Small intestine (tissue), 7 donors: ENCODE data around the gene SDC4. TPM values are rescaled to one million over a fixed set of nuclear protein-coding genes. Genes with fewer than 3 reads are reported as not detected.

Source experiments
- DNase-seq, 2 donors: peaks; one replicate each; pipeline versions ENCODE4 v3.0.0 to v3.0.0-alpha.2; 2013
- FAIRE-seq: peaks from 2 replicates; lab custom pipeline; 2012; peaks lifted over from hg19 to GRCh38; lab: Jason Lieb, UNC
- H3K27ac ChIP-seq, 3 donors: one replicate each; pipeline ENCODE4 v1.5.1; 2013; ENCODE audit warnings: low read length in 2 of 3, mild to moderate bottlenecking in 2 of 3, control low read depth in 1 of 3, inconsistent platforms in 1 of 3, low read depth in 1 of 3, moderate library complexity in 1 of 3
- H3K27me3 ChIP-seq, 3 donors: one replicate each; pipeline ENCODE4 v1.6.1; 2013; ENCODE audit warnings: low read length in 3 of 3, inconsistent platforms in 1 of 3; ENCODE audit not compliant: control insufficient read depth in 3 of 3, insufficient read depth in 3 of 3
- H3K36me3 ChIP-seq, 3 donors: one replicate each; pipeline ENCODE4 v1.6.1; 2013; ENCODE audit warnings: low read length in 3 of 3, inconsistent platforms in 1 of 3, low read depth in 1 of 3, mild to moderate bottlenecking in 1 of 3, moderate library complexity in 1 of 3; ENCODE audit not compliant: control insufficient read depth in 3 of 3, insufficient read depth in 2 of 3
- H3K4me1 ChIP-seq, 3 donors: one replicate each; pipeline ENCODE4 v1.6.1; 2013; ENCODE audit warnings: low read length in 2 of 3, inconsistent platforms in 1 of 3, low read depth in 1 of 3, mild to moderate bottlenecking in 1 of 3, moderate library complexity in 1 of 3; ENCODE audit not compliant: control insufficient read depth in 3 of 3, insufficient read depth in 2 of 3
- H3K4me3 ChIP-seq, 3 donors: one replicate each; pipeline ENCODE4 v1.5.1; 2013; ENCODE audit warnings: low read length in 3 of 3, control low read depth in 1 of 3, inconsistent platforms in 1 of 3, low read depth in 1 of 3, mild to moderate bottlenecking in 1 of 3, moderate library complexity in 1 of 3
- H3K9me3 ChIP-seq, 2 donors: one replicate each; pipeline ENCODE4 v1.6.1; 2013; ENCODE audit warnings: low read depth in 1 of 2, low read length in 1 of 2; ENCODE audit not compliant: control insufficient read depth in 2 of 2, insufficient read depth in 1 of 2
- WGBS, 3 donors: extraction: QIAGEN DNeasy Blood & Tissue Kit; methylation state at CpG; one replicate each; pipeline ENCODE4 v1.1.7; 2013; 5-methylcytosine and 5-hydroxymethylcytosine counted together
- polyA plus RNA-seq, 4 donors: library from polyadenylated mRNA; stranded (reverse) in 3 of 4; unstranded in 1 of 4; fragments of 200-250 nt in 3 of 4; fragments of 120-200 nt in 1 of 4; gene quantifications; one replicate each; pipeline versions ENCODE4 v1.2.1 to v1.2.3, GENCODE V29; 2013
- donor health status: healthy with polysubstance abuse.
- donor health status: control.
- donor health status: control.
- donor health status: Bipolar disorder and iron deficiency.
- donor health status: healthy.

The SDC4 gene
- polyA plus RNA-seq, 4 donors: 14.3 to 95.8 (median 23.5) TPM

- no peak overlapping the region for H3K4me3 ChIP-seq
- H3K36me3 ChIP-seq: peaks cover 7 to 43% (median 15%) of the 10 kb centered on the region in 3 donors
- no peaks in the 10 kb centered on the region for H3K9me3 ChIP-seq
- FAIRE-seq: no peak
- no peaks in the 10 kb centered on the region for H3K27me3 ChIP-seq
- DNase-seq: no peak
- peaks cover 0 to 7% (median 0%) of the 10 kb centered on the region in 3 donors for H3K4me1 ChIP-seq
- no peak overlapping the region for H3K27ac ChIP-seq
- WGBS, 3 donors: 62 to 72% (median 64%) methylated on average over 6 of the region's 6 CpGs
Observed at GRCh38 chr20:45325371-45325770, 22.9 kb downstream of the SDC4 start.

GRCh38 chr20:45323731-45324130, 24.5 kb downstream of the SDC4 start:
- H3K9me3 ChIP-seq: no peaks in the 10 kb centered on the region
- H3K27me3 ChIP-seq: peaks cover 0 to 3% (median 0%) of the 10 kb centered on the region in 3 donors
- no peak for FAIRE-seq
- DNase-seq: no peak
- peaks cover 2 to 29% (median 13%) of the 10 kb centered on the region in 3 donors for H3K36me3 ChIP-seq
- H3K4me1 ChIP-seq: peaks cover 0 to 7% (median 0%) of the 10 kb centered on the region in 3 donors
- no peak overlapping the region for H3K4me3 ChIP-seq
- no peak overlapping the region for H3K27ac ChIP-seq

- peaks cover 0 to 10% (median 0%) of the 10 kb centered on the region in 3 donors for H3K27me3 ChIP-seq
- peak; percentile 77 for DNase-seq
- no peaks in the 10 kb centered on the region for H3K9me3 ChIP-seq
- no peak overlapping the region for H3K4me3 ChIP-seq
- 22 to 52% (median 38%) methylated on average over 7 of the region's 7 CpGs for WGBS, 3 donors
- no peak for FAIRE-seq
- H3K36me3 ChIP-seq: peaks cover 0 to 24% (median 8%) of the 10 kb centered on the region in 3 donors
- no peak overlapping the region for H3K27ac ChIP-seq
- peaks cover 0 to 7% (median 0%) of the 10 kb centered on the region in 3 donors for H3K4me1 ChIP-seq
Observed at GRCh38 chr20:45322952-45323383, 25.3 kb downstream of the SDC4 start.

GRCh38 chr20:45320948-45321595, 27.2 kb downstream of the SDC4 start:
- H3K27ac ChIP-seq: no peak overlapping the region
- no peak for DNase-seq
- no peak for FAIRE-seq

GRCh38 chr20:45318948-45319347, 29.3 kb downstream of the SDC4 start:
- WGBS, 3 donors: 60 to 85% (median 83%) methylated on average over 2 of the region's 2 CpGs
- Histone ChIP-seq H3K27me3 (peaks cover 0 to 39% (median 10%) of the 10 kb centered on the region in 3 donors), H3K27ac (no peak overlapping the region), H3K9me3 (no peaks in the 10 kb centered on the region), H3K4me1 (peaks cover 0 to 7% (median 0%) of the 10 kb centered on the region in 3 donors), H3K4me3 (no peak overlapping the region), H3K36me3 (no peaks in the 10 kb centered on the region)
- no peak for FAIRE-seq
- DNase-seq: no peak

More at GRCh38 chr20:45320948-45321595, 27.2 kb downstream of the SDC4 start:
- peaks cover 0 to 11% (median 5%) of the 10 kb centered on the region in 3 donors for H3K36me3 ChIP-seq
- peaks cover 0 to 29% (median 8%) of the 10 kb centered on the region in 3 donors for H3K27me3 ChIP-seq
- 59 to 73% (median 65%) methylated on average over 5 of the region's 5 CpGs for WGBS, 3 donors
- peaks cover 0 to 7% (median 0%) of the 10 kb centered on the region in 3 donors for H3K4me1 ChIP-seq
- H3K9me3 ChIP-seq: no peaks in the 10 kb centered on the region
- H3K4me3 ChIP-seq: no peak overlapping the region

GRCh38 chr20:45318386-45318939, 29.8 kb downstream of the SDC4 start:
- 73 to 77% (median 74%) methylated on average over 7 of the region's 7 CpGs for WGBS, 3 donors
- no peak for FAIRE-seq

GRCh38 chr20:45317826-45318225, 30.4 kb downstream of the SDC4 start:
- peaks cover 0 to 46% (median 10%) of the 10 kb centered on the region in 3 donors for H3K27me3 ChIP-seq
- peaks cover 0 to 7% (median 0%) of the 10 kb centered on the region in 3 donors for H3K4me1 ChIP-seq
- FAIRE-seq (no peak), DNase-seq (no peak)
- no peak overlapping the region for H3K27ac ChIP-seq
- H3K9me3 ChIP-seq: no peaks in the 10 kb centered on the region
- WGBS, 3 donors: 66 to 76% (median 72%) methylated on average over 3 of the region's 3 CpGs
- no peak overlapping the region for H3K4me3 ChIP-seq
- H3K36me3 ChIP-seq: no peaks in the 10 kb centered on the region

More at GRCh38 chr20:45318386-45318939, 29.8 kb downstream of the SDC4 start:
- peaks cover 0 to 7% (median 0%) of the 10 kb centered on the region in 3 donors for H3K4me1 ChIP-seq
- H3K27ac ChIP-seq: no peak overlapping the region
- H3K36me3 ChIP-seq: no peaks in the 10 kb centered on the region
- H3K9me3 ChIP-seq: no peaks in the 10 kb centered on the region
- H3K27me3 ChIP-seq: peaks cover 0 to 43% (median 10%) of the 10 kb centered on the region in 3 donors
- no peak for DNase-seq
- no peak overlapping the region for H3K4me3 ChIP-seq

- no peak for DNase-seq
- 22 to 44% (median 33%) methylated on average over 50 to 71 of the region's 71 CpGs for WGBS, 3 donors
Observed at GRCh38 chr20:45316150-45317080, 31.8 kb downstream of the SDC4 start.

More at GRCh38 chr20:45316150-45317080, 31.8 kb downstream of the SDC4 start:
- Histone ChIP-seq H3K9me3 (no peaks in the 10 kb centered on the region), H3K36me3 (no peaks in the 10 kb centered on the region), H3K27ac (no peak overlapping the region), H3K4me1 (no peaks in the 10 kb centered on the region), H3K4me3 (no peak overlapping the region), H3K27me3 (peaks cover 0 to 60% (median 15%) of the 10 kb centered on the region in 3 donors)
- no peak for FAIRE-seq
